HG03066 (cell line): Measurements from ENCODE around the gene CIB4.

ENCODE experiments used
- ATAC-seq: cut with Tn5 transposase; IDR thresholded peaks from one replicate; pipeline ENCODE4 v1.9.1; 2021; ENCODE audit warnings: low read depth; ENCODE audit not compliant: unreplicated experiment

CIB4 gene

GRCh38 chr2:26559556-26559955 lies 81.6 kb downstream of the CIB4 start:
- ATAC-seq = no peak

- ATAC-seq = no peak
Observed at GRCh38 chr2:26559044-26559405, 82.1 kb downstream of the CIB4 start.

GRCh38 chr2:26558271-26559043 lies 82.7 kb downstream of the CIB4 start:
- no peak for ATAC-seq

GRCh38 chr2:26557244-26557925 lies 83.8 kb downstream of the CIB4 start:
- ATAC-seq = no peak

GRCh38 chr2:26556309-26557243 lies 84.6 kb downstream of the CIB4 start:
- ATAC-seq = no peak

- ATAC-seq = no peak
Observed at GRCh38 chr2:26555246-26556133, 85.7 kb downstream of the CIB4 start.

- no peak for ATAC-seq
Observed at GRCh38 chr2:26552641-26553374, 88.4 kb downstream of the CIB4 start.

- no peak for ATAC-seq
Observed at GRCh38 chr2:26550276-26551015, 90.7 kb downstream of the CIB4 start.

GRCh38 chr2:26542676-26543505 lies 98.3 kb downstream of the CIB4 start:
- ATAC-seq = no peak

GRCh38 chr2:26542194-26542455 lies 99.0 kb downstream of the CIB4 start:
- no peak for ATAC-seq

GRCh38 chr2:26541401-26542193 lies 99.6 kb downstream of the CIB4 start:
- ATAC-seq = no peak

GRCh38 chr2:26540961-26541360 lies 100.2 kb downstream of the CIB4 start:
- no peak for ATAC-seq

- ATAC-seq = no peak
Observed at GRCh38 chr2:26540306-26540705, 100.9 kb downstream of the CIB4 start.

GRCh38 chr2:26537826-26538475 lies 103.2 kb downstream of the CIB4 start:
- ATAC-seq = no peak

GRCh38 chr2:26537069-26537825 lies 103.9 kb downstream of the CIB4 start:
- no peak for ATAC-seq

GRCh38 chr2:26536371-26537068 lies 104.6 kb downstream of the CIB4 start:
- ATAC-seq = no peak
